ACHN (cell line): ENCODE measurements around the gene IFI35.
A peak's percentile ranks its signal among the peaks of the same experiment; 100 is the strongest.
"Not testable (repeated sequence)": the region's sequence is repeated elsewhere in the genome, so short reads cannot be mapped to it uniquely, and the experiment has no call there.

Source experiments
- DNase-seq: peaks from one replicate; pipeline ENCODE4 v3.0.0-alpha.2; 2015
- in situ Hi-C: cut with HindIII; loops from 2 replicates; pipeline ENCODE4 v1.10.0; 2017; ENCODE audit warnings: low sequenced_read_pairs, low pct_ligation_motif_present, low pct_unique_long_range_greater_than_20kb

IFI35 gene

GRCh38 chr17:43006639-43007551, at the start of gene IFI35:
Gene IFI35, plus strand, starts transcription at chr17:43006784. Its CDS starts 164 bp downstream, at chr17:43006948.
- DNase-seq, result peak; percentile 90
- in situ Hi-C loops, result no loop called here

GRCh38 chr17:42964161-42964932, 42.2 kb upstream of the IFI35 start, which contains the start of gene AARSD1:
Gene AARSD1, minus strand, starts transcription at chr17:42964454. Its CDS starts 14 bp downstream, at chr17:42964440.
- DNase-seq, result peak; percentile 95
- in situ Hi-C loops, result no loop called here

DNA sequence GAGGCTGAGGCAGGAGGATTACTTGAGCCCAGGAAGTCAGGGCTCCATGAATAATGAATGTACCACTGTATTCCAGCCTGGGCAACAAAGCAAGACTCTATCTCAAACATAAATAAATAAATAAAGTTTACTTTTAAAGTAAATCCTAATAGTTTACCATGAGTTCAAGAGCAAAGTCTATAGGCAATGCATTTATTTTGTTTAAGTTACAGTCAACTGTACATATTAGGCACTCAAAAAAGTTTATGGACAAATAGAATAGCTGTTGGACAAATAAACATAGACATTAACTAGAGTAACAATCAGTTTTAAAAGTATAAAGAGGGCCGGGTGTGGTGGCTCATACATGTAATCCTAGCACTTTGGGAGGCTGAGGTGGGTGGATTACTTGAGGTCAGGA, 38.7 kb upstream of the IFI35 start:
- DNase-seq, result no peak
- in situ Hi-C loops, result no loop called here

GRCh38 chr17:42969001-42969581, 37.5 kb upstream of the IFI35 start:
- DNase-seq, result no peak
- in situ Hi-C loops, result no loop called here

GRCh38 chr17:42971589-42971988, 35.0 kb upstream of the IFI35 start:
- in situ Hi-C loops, result no loop called here
- no peak for DNase-seq

DNA sequence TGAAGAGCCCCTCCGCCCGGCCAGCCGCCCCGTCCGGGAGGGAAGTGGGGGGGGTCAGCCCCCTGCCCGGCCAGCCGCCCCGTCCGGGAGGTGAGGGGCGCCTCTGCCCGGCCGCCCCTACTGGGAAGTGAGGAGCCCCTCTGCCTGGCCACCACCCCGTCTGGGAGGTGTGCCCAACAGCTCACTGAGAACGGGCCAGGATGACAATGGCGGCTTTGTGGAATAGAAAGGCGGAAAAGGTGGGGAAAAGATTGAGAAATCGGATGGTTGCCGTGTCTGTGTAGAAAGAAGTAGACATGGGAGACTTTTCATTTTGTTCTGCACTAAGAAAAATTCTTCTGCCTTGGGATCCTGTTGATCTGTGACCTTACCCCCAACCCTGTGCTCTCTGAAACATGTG, 33.3 kb upstream of the IFI35 start:
- DNase-seq, in situ Hi-C loops: not testable (repeated sequence)

GRCh38 chr17:42975265-42975664, 31.3 kb upstream of the IFI35 start:
- no peak for DNase-seq
- in situ Hi-C loops, result no loop called here

- DNase-seq, in situ Hi-C loops: not testable (repeated sequence)
These were observed 30.9 kb upstream of the IFI35 start for GRCh38 chr17:42975701-42976100.

GRCh38 chr17:42979511-42980273, 26.9 kb upstream of the IFI35 start, which contains the start of gene PTGES3L:
Gene PTGES3L, minus strand, starts transcription at chr17:42980080. Its CDS starts 27 bp downstream, at chr17:42980053.
- in situ Hi-C loops, result no loop called here
- DNase-seq, result peak; percentile 58

DNA sequence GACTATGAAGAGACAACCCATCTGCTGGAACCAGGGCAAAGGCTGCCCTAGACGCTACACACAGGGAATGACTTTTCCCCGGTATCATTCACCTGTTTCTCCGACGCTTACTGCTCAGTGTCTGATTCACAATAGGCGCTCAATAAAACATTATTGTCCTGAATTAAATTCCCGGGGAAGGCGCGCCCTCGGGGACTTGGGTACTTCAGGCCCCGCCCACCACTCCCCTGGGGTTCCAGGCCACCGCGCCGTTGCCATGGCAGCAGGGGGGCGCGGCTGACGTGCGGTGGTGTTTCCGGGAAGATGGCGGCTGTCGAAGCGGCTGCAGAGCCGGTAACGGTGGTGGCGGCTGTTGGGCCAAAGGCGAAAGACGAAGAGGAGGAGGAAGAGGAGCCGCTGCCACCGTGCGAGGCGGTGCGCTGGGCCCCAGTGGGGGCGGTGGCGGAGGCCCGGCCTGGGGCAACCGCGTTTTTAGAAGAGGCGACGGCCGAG, 26.3 kb upstream of the IFI35 start, which contains the start of gene RUNDC1:
RUNDC1 (plus strand) TSS at position 292 of the 492 bp plus-strand sequence; CDS start at position 304, 12 bp downstream.
- DNase-seq, result peak; percentile 93
- in situ Hi-C loops, result no loop called here

DNA sequence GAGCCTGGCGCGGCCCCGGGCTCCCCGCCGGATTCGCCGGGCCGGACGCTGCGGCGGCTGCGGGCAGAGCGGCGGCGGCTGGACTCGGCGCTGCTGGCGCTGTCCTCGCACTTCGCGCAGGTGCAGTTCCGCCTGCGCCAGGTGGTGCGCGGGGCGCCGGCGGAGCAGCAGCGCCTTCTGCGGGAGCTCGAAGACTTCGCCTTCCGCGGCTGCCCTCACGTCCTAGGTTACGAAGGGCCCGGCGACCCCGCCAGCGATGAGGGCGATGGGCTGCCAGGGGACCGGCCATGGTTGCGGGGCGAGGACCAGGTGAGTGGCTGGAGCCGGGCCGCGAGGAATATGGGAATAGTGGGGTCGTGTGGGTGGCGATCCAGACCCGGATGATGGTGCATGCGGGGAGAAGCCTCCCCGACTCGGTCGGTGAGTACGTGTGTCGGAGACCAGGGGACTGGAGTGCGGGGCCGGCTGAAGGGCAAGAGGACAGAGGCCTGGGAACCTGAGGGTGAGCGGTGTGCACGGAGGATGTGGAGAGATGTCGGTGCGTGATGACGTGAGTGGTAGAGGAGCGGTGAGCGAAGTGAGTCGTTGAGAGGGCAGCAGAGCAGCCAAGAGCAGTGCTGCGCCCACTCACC, 25.7 kb upstream of the IFI35 start:
- in situ Hi-C loops, result no loop called here
- peak; percentile 63 for DNase-seq

GRCh38 chr17:42982266-42982665, 24.3 kb upstream of the IFI35 start:
- no peak for DNase-seq
- in situ Hi-C loops, result no loop called here

DNA sequence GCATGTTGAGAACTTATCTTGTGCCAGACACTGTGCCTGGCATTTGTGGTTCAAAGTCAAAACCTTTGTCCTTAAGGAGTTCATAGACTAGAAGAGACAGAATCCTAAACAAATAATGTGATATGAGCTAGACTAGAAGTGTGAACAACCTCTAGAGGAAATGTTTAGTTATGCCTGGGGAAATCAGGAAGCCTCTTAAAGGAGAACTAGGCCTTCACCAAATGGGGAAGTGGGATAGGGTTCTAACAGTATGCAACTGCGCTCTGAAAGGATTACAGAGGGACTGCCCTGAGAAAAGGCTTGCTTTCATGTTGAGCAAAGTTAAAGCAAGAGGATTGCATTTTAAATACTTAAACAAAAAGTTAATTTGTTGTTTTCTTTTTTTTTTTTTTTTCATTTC, 21.4 kb upstream of the IFI35 start:
- DNase-seq, result no peak
- in situ Hi-C loops, result no loop called here

DNA sequence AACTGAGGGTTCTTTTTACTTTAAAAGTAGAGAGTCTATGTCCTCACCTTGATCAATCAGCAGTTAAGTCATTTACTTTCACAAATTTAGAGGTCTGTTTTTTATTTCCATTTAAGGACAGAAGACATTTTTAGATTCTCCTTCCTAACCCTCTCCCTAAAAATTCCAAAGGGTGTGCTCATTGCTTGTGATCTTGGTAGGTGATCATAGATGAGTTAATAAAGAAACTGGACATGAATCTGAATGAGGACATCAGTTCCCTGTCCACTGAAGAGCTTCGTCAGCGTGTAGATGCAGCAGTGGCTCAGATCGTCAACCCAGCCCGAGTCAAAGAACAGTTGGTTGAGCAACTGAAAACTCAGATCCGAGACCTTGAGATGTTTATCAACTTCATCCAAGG, 17.4 kb upstream of the IFI35 start:
- in situ Hi-C loops, result no loop called here
- no peak for DNase-seq

DNA sequence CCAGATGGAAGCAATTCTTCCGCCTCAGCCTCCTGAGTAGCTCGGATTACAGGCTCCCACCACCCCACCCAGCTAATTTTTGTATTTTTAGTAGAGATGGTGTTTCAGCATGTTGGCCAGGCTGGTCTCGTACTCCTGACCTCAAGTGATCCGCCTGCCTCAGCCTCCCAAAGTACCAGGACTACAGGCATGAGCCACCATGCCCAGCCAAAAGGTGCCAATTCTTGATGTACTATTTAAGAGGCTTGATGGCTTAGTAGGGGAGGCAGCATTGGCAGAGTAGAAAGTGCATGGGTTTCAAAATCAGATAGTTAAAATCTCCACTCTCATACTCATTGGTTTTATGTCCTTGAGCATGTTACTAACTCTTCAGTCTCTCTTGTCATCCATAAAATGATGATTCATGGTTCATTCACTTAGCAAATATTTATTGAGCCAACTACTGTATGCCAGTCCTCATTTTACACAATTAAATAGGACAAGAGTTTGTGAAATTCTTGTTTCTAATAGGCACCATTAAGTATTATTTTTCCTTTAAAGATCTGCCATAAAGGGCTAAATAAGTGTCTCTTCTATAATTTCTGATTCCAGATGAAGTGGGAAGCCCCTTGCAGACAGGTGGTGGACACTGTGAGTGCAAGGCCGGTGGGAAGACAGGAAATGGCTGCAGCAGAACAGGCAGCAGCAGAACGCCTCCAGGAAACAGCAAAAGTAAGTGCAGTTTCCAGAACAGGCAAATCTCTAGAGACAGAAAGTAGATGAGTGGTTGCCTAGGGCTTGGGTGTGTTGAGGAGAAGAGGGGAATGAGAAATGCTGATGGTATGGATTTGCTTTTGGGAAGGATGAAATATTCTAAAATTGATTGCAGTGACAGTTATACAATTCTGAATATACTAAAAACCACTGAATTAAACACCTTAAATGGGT, 16.6 kb upstream of the IFI35 start:
- DNase-seq, result no peak
- in situ Hi-C loops, result no loop called here

- in situ Hi-C loops, result no loop called here
- no peak for DNase-seq
These were observed 15.1 kb upstream of the IFI35 start for GRCh38 chr17:42991471-42991870.

- in situ Hi-C loops, result no loop called here
- no peak for DNase-seq
These were observed 13.7 kb upstream of the IFI35 start for GRCh38 chr17:42992872-42993271.
